Articular chondrocyte of knee joint (primary cell): ENCODE data around the gene RAB9A. TPM values are rescaled to one million over a fixed set of nuclear protein-coding genes. Genes with fewer than 3 reads are reported as not detected.

ENCODE experiments used
- total RNA-seq: library from RNA; depleted of rRNA; stranded (reverse); fragments of >200 nt; gene quantifications from 2 replicates; pipeline ENCODE4 v1.2.3, GENCODE V29; 2012

The RAB9A gene
- 43.6 and 50.4 TPM in 2 replicates for total RNA-seq

GRCh38 chrX:13688958-13689740, at the start of gene RAB9A:
Gene RAB9A, plus strand, starts transcription at chrX:13689128. Its CDS starts 19,619 bp downstream, at chrX:13708747.

GRCh38 chrX:13652850-13653693, 35.9 kb upstream of the RAB9A start, which contains the start of gene TCEANC:
Gene TCEANC, plus strand, starts transcription at chrX:13653141. Its CDS starts 9,368 bp downstream, at chrX:13662509.

GRCh38 chrX:13734278-13735172, 45.6 kb downstream of the RAB9A start, which contains the start of the genes OFD1 and TRAPPC2:
Gene OFD1, plus strand, starts transcription at chrX:13734748. Its CDS starts 324 bp downstream, at chrX:13735072.
Gene TRAPPC2, minus strand, starts transcription at chrX:13734620. Its CDS starts 14,657 bp downstream, at chrX:13719963.

Other genes starting within 250 kb of the RAB9A start
- under 0.01 TPM in 1 of 2 replicates, not detected in the other for gene EGFL6, start 119.5 kb upstream of the RAB9A start, total RNA-seq
- gene TCEANC, start 36.0 kb upstream of the RAB9A start, total RNA-seq: 6.0 and 8.3 TPM in 2 replicates
- gene TRAPPC2, start 45.5 kb downstream of the RAB9A start, total RNA-seq: 15.2 and 25.7 TPM in 2 replicates
- gene OFD1, start 45.6 kb downstream of the RAB9A start, total RNA-seq: 18.4 and 26.1 TPM in 2 replicates
- 3.5 and 10.3 TPM in 2 replicates for gene GPM6B, start 128.0 kb downstream of the RAB9A start, total RNA-seq